Epithelial cell of proximal tubule (primary cell): Measurements from ENCODE around the gene RPS6KL1. TPM values are rescaled to one million over a fixed set of nuclear protein-coding genes. Genes with fewer than 3 reads are reported as not detected.
A peak's percentile ranks its signal among the peaks of the same experiment; 100 is the strongest.

Source experiments
- DNase-seq: peaks from one replicate; pipeline ENCODE4 v3.0.0-alpha.2; 2011; ENCODE audit warnings: low read depth
- H3K4me3 ChIP-seq: 2 replicates; pipeline ENCODE4 v1.5.1; 2011; ENCODE audit warnings: low read depth, mild to moderate bottlenecking, low read length
- total RNA-seq: library from RNA; depleted of rRNA; stranded (reverse); fragments of >200 nt; gene quantifications from 2 replicates; pipeline ENCODE4 v1.2.3, GENCODE V29; 2015
- TF ChIP-seq, protein P1 (sequence below): conservative IDR thresholded peaks from 2 replicates; pipeline ENCODE4 v1.5.1; 2012; ENCODE audit warnings: low read depth, mild to moderate bottlenecking, low read length

RPS6KL1 gene
- 18.7 and 21.3 TPM in 2 replicates for total RNA-seq

DNA sequence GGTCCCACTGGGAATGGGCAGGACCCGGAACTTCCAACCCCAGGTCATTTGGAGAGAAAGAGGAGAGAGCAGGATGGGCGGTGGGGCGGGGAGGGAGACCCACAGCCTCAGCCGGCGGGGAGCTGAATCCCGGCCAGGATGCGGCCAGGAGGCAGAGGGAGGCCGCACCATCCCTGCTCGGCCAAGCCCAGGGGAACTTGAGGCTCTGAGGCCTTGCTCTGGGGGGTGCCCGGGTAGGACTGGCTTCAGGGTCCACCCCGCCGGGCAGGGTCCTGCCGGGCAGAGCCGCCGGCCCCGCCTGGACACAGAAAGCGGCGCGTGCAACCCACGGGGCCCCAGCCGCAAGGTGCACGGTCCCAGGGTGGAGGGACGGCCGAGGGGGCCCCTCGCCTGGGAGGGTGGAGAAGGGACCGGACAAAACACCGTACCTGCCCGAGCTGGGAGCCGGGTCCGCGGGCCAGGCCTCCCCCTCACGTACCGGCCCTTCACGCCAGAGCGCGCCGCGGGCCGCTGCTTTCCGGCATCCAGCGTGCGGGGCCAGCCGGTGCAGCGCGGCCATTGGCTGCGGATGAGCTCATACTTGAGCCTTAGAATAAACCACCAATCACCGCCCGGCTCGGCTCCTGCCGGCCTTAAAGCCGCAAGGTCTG, at the start of gene RPS6KL1:
RPS6KL1 (minus strand) TSS at position 509 of the 650 bp plus-strand sequence. CDS start 1,719 bp downstream, outside the sequence.
- TF ChIP-seq, protein P1, sequence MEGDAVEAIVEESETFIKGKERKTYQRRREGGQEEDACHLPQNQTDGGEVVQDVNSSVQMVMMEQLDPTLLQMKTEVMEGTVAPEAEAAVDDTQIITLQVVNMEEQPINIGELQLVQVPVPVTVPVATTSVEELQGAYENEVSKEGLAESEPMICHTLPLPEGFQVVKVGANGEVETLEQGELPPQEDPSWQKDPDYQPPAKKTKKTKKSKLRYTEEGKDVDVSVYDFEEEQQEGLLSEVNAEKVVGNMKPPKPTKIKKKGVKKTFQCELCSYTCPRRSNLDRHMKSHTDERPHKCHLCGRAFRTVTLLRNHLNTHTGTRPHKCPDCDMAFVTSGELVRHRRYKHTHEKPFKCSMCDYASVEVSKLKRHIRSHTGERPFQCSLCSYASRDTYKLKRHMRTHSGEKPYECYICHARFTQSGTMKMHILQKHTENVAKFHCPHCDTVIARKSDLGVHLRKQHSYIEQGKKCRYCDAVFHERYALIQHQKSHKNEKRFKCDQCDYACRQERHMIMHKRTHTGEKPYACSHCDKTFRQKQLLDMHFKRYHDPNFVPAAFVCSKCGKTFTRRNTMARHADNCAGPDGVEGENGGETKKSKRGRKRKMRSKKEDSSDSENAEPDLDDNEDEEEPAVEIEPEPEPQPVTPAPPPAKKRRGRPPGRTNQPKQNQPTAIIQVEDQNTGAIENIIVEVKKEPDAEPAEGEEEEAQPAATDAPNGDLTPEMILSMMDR: no peak
- H3K4me3 ChIP-seq: peak within 1 kb of the TSS; percentile 75

GRCh38 chr14:74968811-74969210, 45.8 kb upstream of the RPS6KL1 start:
- TF ChIP-seq, protein P1: no peak
- no peak overlapping the region for H3K4me3 ChIP-seq
- no peak for DNase-seq

More for the DNA sequence above, at the start of gene RPS6KL1:
- DNase-seq: no peak

- no peak for DNase-seq
- TF ChIP-seq, protein P1: no peak
- H3K4me3 ChIP-seq: no peak overlapping the region
Observed at GRCh38 chr14:74965486-74966153, 42.6 kb upstream of the RPS6KL1 start.

- TF ChIP-seq, protein P1: no peak
- H3K4me3 ChIP-seq: no peak overlapping the region
- DNase-seq: no peak
Observed at GRCh38 chr14:74964787-74965485, 41.9 kb upstream of the RPS6KL1 start.

GRCh38 chr14:74963705-74964271, 40.7 kb upstream of the RPS6KL1 start:
- DNase-seq: no peak
- TF ChIP-seq, protein P1: no peak
- no peak overlapping the region for H3K4me3 ChIP-seq

- no peak for DNase-seq
- no peak overlapping the region for H3K4me3 ChIP-seq
- TF ChIP-seq, protein P1: no peak
Observed at GRCh38 chr14:74963178-74963704, 40.2 kb upstream of the RPS6KL1 start.
